HL-60 (cell line): ENCODE results near the gene APH1B.

ENCODE experiments used
- DNase-seq, 2 experiments: peaks; one replicate each; pipeline ENCODE4 v3.0.0-alpha.2; 2010 to 2020; ENCODE audit warnings: low read depth in 1 of 2, low spot score in 1 of 2
- H3K27ac ChIP-seq: fragments of 250-450 bp; sonication (Bioruptor Pico); replicated peaks from 2 replicates; pipeline ENCODE4 v1.5.1; 2020; ENCODE audit warnings: mild to moderate bottlenecking, moderate library complexity
- H3K27me3 ChIP-seq: fragments of 250-450 bp; sonication (Bioruptor Pico); 2 replicates; pipeline ENCODE4 v1.5.1; 2021; ENCODE audit warnings: mild to moderate bottlenecking, moderate library complexity; ENCODE audit not compliant: insufficient read depth, poor library complexity, severe bottlenecking
- H3K4me3 ChIP-seq: replicated peaks from 2 replicates; pipeline ENCODE4 v1.5.1; 2011; ENCODE audit warnings: mild to moderate bottlenecking, control low read depth, low read length; ENCODE audit not compliant: insufficient read depth
- CTCF ChIP-seq: IDR thresholded peaks from one replicate; pipeline ENCODE4 v1.5.1; 2011; ENCODE audit warnings: low read length, control low read depth, inconsistent platforms; ENCODE audit not compliant: insufficient read depth
- GABPA ChIP-seq: IDR thresholded peaks from 2 replicates; pipeline ENCODE4 v1.6.1; 2012; ENCODE audit warnings: low read depth
- POLR2AphosphoS5 ChIP-seq: IDR thresholded peaks from 2 replicates; pipeline ENCODE4 v1.6.1; 2012; ENCODE audit warnings: low read depth
- REST ChIP-seq: IDR thresholded peaks from 2 replicates; pipeline ENCODE4 v1.6.1; 2012; ENCODE audit warnings: low read depth; ENCODE audit not compliant: insufficient replicate concordance
- SPI1 ChIP-seq: IDR thresholded peaks from 2 replicates; pipeline ENCODE4 v1.6.1; 2012; ENCODE audit warnings: low read depth, mild to moderate bottlenecking, borderline replicate concordance

The APH1B gene

GRCh38 chr15:63301088-63301487, 23.7 kb downstream of the APH1B start:
- no peak for DNase-seq
- no peak overlapping the region for H3K27ac ChIP-seq
- no peaks in the 10 kb centered on the region for H3K27me3 ChIP-seq
- no peak overlapping the region for H3K4me3 ChIP-seq
- no peak for TF ChIP-seq REST
- no peak for TF ChIP-seq SPI1
- no peak for TF ChIP-seq POLR2AphosphoS5
- TF ChIP-seq CTCF = no peak
- no peak for TF ChIP-seq GABPA

GRCh38 chr15:63305260-63305659, 27.9 kb downstream of the APH1B start:
- no peaks in the 10 kb centered on the region for H3K27me3 ChIP-seq
- no peak for DNase-seq
- no peak overlapping the region for H3K4me3 ChIP-seq
- no peak overlapping the region for H3K27ac ChIP-seq
- no peak for TF ChIP-seq SPI1

- DNase-seq = no peak
- TF ChIP-seq REST (no peak), GABPA (no peak)
- H3K27me3 ChIP-seq = no peaks in the 10 kb centered on the region
These were observed 29.2 kb downstream of the APH1B start for GRCh38 chr15:63306492-63307073.

GRCh38 chr15:63308491-63308890, 31.1 kb downstream of the APH1B start:
- DNase-seq = no peak
- no peak overlapping the region for H3K4me3 ChIP-seq
- no peaks in the 10 kb centered on the region for H3K27me3 ChIP-seq
- TF ChIP-seq GABPA = no peak
- TF ChIP-seq POLR2AphosphoS5 = no peak
- TF ChIP-seq CTCF = no peak
- no peak overlapping the region for H3K27ac ChIP-seq

More at GRCh38 chr15:63306492-63307073, 29.2 kb downstream of the APH1B start:
- Histone ChIP-seq H3K27ac (no peak overlapping the region), H3K4me3 (no peak overlapping the region)

- H3K27ac ChIP-seq = no peak overlapping the region
- DNase-seq = no peak
- no peaks in the 10 kb centered on the region for H3K27me3 ChIP-seq
- TF ChIP-seq REST (no peak), CTCF (no peak), POLR2AphosphoS5 (no peak), GABPA (no peak), SPI1 (no peak)
- no peak overlapping the region for H3K4me3 ChIP-seq
These were observed 31.5 kb downstream of the APH1B start for GRCh38 chr15:63308947-63309346.
